ENCODE results near the gene EEF1E1.

DNA sequence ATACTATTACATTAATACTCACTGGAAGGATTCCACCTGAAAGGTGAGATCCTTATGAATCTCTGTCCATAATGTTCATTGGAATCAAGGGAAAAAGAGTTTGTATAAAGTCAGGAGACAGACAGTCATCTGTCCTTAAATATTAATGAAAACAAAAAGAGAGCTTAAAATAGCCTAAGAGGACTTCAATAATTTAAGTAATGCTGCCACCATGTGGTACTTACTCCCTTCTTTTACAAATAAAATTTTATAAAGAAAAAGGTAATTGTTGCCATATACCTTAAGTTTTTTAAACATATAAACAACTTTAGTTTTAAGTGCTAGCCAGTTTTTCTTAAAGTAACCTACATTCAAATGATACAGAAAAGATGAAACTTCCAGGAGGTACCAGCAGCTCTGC lies 43.2 kb downstream of the EEF1E1 start:
- no peak for TF ChIP-seq EZH2 (IDR thresholded peaks at IDR 0.05)
- TF ChIP-seq POLR2AphosphoS5 (IDR thresholded peaks at IDR 0.05; ENCODE audit: borderline replicate concordance, low read depth, low read length): no peak
